HG03521 (cell line): ENCODE measurements around the gene FRMPD2.
"Not testable (repeated sequence)": the region's sequence is repeated elsewhere in the genome, so short reads cannot be mapped to it uniquely, and the experiment has no call there.

ENCODE experiments used
- ATAC-seq: cut with Tn5 transposase; IDR thresholded peaks from one replicate; pipeline ENCODE4 v1.9.1; 2021; ENCODE audit warnings: mild to moderate bottlenecking, moderate library complexity; ENCODE audit not compliant: unreplicated experiment

Gene FRMPD2

GRCh38 chr10:48209241-48209640 is 65.3 kb downstream of the FRMPD2 start:
- ATAC-seq: no peak

- no peak for ATAC-seq
Measured at GRCh38 chr10:48207853-48208252, 66.6 kb downstream of the FRMPD2 start.

- ATAC-seq: no peak
Measured at GRCh38 chr10:48206482-48207250, 67.8 kb downstream of the FRMPD2 start.

- no peak for ATAC-seq
Measured at GRCh38 chr10:48205918-48206317, 68.6 kb downstream of the FRMPD2 start.

- no peak for ATAC-seq
Measured at GRCh38 chr10:48199580-48200377, 74.7 kb downstream of the FRMPD2 start.

- ATAC-seq: no peak
Measured at GRCh38 chr10:48197236-48197899, 77.1 kb downstream of the FRMPD2 start.

GRCh38 chr10:48195803-48196202 is 78.7 kb downstream of the FRMPD2 start:
- no peak for ATAC-seq

- ATAC-seq: no peak
Measured at GRCh38 chr10:48194830-48195229, 79.7 kb downstream of the FRMPD2 start.

GRCh38 chr10:48193556-48193955 is 80.9 kb downstream of the FRMPD2 start:
- no peak for ATAC-seq

- no peak for ATAC-seq
Measured at GRCh38 chr10:48192881-48193450, 81.5 kb downstream of the FRMPD2 start.

- no peak for ATAC-seq
Measured at GRCh38 chr10:48187713-48188485, 86.6 kb downstream of the FRMPD2 start.

- ATAC-seq: no peak
Measured at GRCh38 chr10:48187126-48187525, 87.4 kb downstream of the FRMPD2 start.

GRCh38 chr10:48186264-48186804 is 88.2 kb downstream of the FRMPD2 start:
- ATAC-seq: not testable (repeated sequence)

- ATAC-seq: no peak
Measured at GRCh38 chr10:48184224-48184623, 90.3 kb downstream of the FRMPD2 start.

GRCh38 chr10:48172715-48173114 is 101.8 kb downstream of the FRMPD2 start:
- ATAC-seq: not testable (repeated sequence)

GRCh38 chr10:48160670-48161069 is 113.8 kb downstream of the FRMPD2 start:
- ATAC-seq: not testable (repeated sequence)

GRCh38 chr10:48160163-48160562 is 114.3 kb downstream of the FRMPD2 start:
- ATAC-seq: not testable (repeated sequence)

- not testable (repeated sequence) for ATAC-seq
Measured at GRCh38 chr10:48154211-48155140, 120.0 kb downstream of the FRMPD2 start.

GRCh38 chr10:48147643-48148042 is 126.9 kb downstream of the FRMPD2 start:
- not testable (repeated sequence) for ATAC-seq
